ENCODE measurements around the gene GTF2H1.

GTF2H1 gene

GRCh38 chr11:18321969-18322711 lies at the start of gene GTF2H1, which contains the start of gene HPS5:
GTF2H1 (plus strand) TSS chr11:18322567; CDS start chr11:18333075, 10,508 bp downstream.
HPS5 (minus strand) TSS chr11:18322140; CDS start chr11:18317858, 4,282 bp downstream.
- DNase-seq = peak; percentile 82 to 100 (median 94)

GRCh38 chr11:18277565-18278271 lies 44.6 kb upstream of the GTF2H1 start:
- peak in 9 of 51 donors; percentile 1 to 24 (median 9) for DNase-seq

- no peak for DNase-seq
Observed at GRCh38 chr11:18280438-18281045, 41.8 kb upstream of the GTF2H1 start.

- DNase-seq = no peak
Observed at GRCh38 chr11:18282626-18283025, 39.7 kb upstream of the GTF2H1 start.

GRCh38 chr11:18285841-18286240 lies 36.5 kb upstream of the GTF2H1 start:
- no peak for DNase-seq

- DNase-seq = no peak
Observed at GRCh38 chr11:18288911-18289310, 33.5 kb upstream of the GTF2H1 start.

- DNase-seq = no peak
Observed at GRCh38 chr11:18294862-18295261, 27.5 kb upstream of the GTF2H1 start.

- DNase-seq = no peak
Observed at GRCh38 chr11:18295316-18295715, 27.1 kb upstream of the GTF2H1 start.

- DNase-seq = no peak
Observed at GRCh38 chr11:18299721-18300120, 22.6 kb upstream of the GTF2H1 start.

GRCh38 chr11:18304745-18305144 lies 17.6 kb upstream of the GTF2H1 start:
- DNase-seq = no peak

- no peak for DNase-seq
Observed at GRCh38 chr11:18307461-18308139, 14.8 kb upstream of the GTF2H1 start.

GRCh38 chr11:18308242-18308641 lies 14.1 kb upstream of the GTF2H1 start:
- no peak for DNase-seq

- no peak for DNase-seq
Observed at GRCh38 chr11:18309691-18310090, 12.7 kb upstream of the GTF2H1 start.

- DNase-seq = no peak
Observed at GRCh38 chr11:18310800-18311340, 11.5 kb upstream of the GTF2H1 start.

GRCh38 chr11:18312012-18312411 lies 10.4 kb upstream of the GTF2H1 start:
- no peak for DNase-seq

- no peak for DNase-seq
Observed at GRCh38 chr11:18312663-18313420, 9.5 kb upstream of the GTF2H1 start.

GRCh38 chr11:18313965-18314763 lies 8.2 kb upstream of the GTF2H1 start:
- no peak for DNase-seq

GRCh38 chr11:18314784-18315523 lies 7.4 kb upstream of the GTF2H1 start:
- no peak for DNase-seq

- DNase-seq = no peak
Observed at GRCh38 chr11:18315893-18316292, 6.5 kb upstream of the GTF2H1 start.
